ENCODE measurements around the gene CNOT1.

GRCh38 chr16:58516768-58517107 is 112.9 kb downstream of the CNOT1 start:
- TF ChIP-seq POLR2A (IDR thresholded peaks at IDR 0.05; ENCODE audit: low read depth, low read length) (no peak), TAF1 (IDR thresholded peaks at IDR 0.05; ENCODE audit: borderline replicate concordance, low read depth, low read length) (no peak)

Data from GM12892 (cell line).